ENCODE results near the gene CSNK2A2.

DNA sequence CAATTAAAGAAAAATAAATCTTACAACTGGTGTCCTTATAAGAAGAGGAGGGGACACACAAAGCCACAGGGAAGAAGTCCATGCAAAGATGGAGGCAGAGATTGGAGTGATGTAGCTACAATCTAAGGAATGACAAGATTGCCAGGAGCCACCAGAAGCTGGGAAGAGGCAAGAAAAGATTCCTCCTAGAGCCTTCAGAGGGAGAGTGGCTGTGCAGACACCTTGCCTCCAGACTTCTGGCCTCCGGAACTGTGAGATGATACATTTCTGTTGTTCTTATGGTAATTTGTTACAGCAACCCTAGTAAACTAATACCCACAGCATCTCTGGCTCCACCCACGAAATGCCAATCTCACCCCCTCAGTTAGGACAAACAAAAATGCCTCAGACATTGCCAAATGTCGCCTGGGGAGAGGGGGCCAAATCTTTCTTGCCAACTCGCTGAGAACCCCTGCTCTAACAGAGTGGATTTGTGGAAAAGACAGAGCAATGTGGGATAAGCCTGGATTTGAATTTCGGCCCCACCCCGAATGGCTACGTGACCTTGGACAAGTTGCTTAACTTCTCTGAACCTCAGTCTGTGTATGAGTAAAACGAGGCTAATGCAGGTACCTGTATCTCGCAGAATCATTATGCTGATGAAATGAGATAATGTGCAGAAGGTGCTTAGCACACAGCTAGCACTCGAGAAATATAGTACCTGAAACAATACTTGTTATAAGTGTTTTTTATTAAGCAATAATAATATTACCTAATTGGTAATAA, 37.1 kb upstream of the CSNK2A2 start:
- TF ChIP-seq, protein P1, sequence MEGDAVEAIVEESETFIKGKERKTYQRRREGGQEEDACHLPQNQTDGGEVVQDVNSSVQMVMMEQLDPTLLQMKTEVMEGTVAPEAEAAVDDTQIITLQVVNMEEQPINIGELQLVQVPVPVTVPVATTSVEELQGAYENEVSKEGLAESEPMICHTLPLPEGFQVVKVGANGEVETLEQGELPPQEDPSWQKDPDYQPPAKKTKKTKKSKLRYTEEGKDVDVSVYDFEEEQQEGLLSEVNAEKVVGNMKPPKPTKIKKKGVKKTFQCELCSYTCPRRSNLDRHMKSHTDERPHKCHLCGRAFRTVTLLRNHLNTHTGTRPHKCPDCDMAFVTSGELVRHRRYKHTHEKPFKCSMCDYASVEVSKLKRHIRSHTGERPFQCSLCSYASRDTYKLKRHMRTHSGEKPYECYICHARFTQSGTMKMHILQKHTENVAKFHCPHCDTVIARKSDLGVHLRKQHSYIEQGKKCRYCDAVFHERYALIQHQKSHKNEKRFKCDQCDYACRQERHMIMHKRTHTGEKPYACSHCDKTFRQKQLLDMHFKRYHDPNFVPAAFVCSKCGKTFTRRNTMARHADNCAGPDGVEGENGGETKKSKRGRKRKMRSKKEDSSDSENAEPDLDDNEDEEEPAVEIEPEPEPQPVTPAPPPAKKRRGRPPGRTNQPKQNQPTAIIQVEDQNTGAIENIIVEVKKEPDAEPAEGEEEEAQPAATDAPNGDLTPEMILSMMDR (IDR thresholded peaks at IDR 0.05; ENCODE audit: extremely low read depth in 1 of 2, insufficient read depth in 1 of 2, low read depth in 1 of 2, low read length in 2 of 2), result no peak
- TF ChIP-seq POLR2A (IDR thresholded peaks at IDR 0.05; ENCODE audit: low read depth, low read length), result no peak
- no peak for TF ChIP-seq JUN (IDR thresholded peaks at IDR 0.05; ENCODE audit: borderline replicate concordance, insufficient read depth, insufficient read length, low read depth)
- TF ChIP-seq POLR2AphosphoS5 (IDR thresholded peaks at IDR 0.05; ENCODE audit: insufficient read depth, low read depth, low read length), result no peak
- TF ChIP-seq, protein P2, sequence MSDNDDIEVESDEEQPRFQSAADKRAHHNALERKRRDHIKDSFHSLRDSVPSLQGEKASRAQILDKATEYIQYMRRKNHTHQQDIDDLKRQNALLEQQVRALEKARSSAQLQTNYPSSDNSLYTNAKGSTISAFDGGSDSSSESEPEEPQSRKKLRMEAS (IDR thresholded peaks at IDR 0.05; ENCODE audit: insufficient read depth, insufficient read length), result no peak
- TF ChIP-seq EZH2 (IDR thresholded peaks at IDR 0.05; ENCODE audit: borderline replicate concordance, low read depth, low read length, severe bottlenecking), result no peak

Measured in endothelial cell of umbilical vein (primary cell).